ENCODE measurements around the gene BCAS3.

- TF ChIP-seq CTCF (IDR thresholded peaks at IDR 0.05) (no peak), POLR2A (IDR thresholded peaks at IDR 0.05) (no peak)
Measured at GRCh38 chr17:61235001-61235826, 557.6 kb downstream of the BCAS3 start.

Measured in body of pancreas (tissue), 4 donors.